Erythroblast (primary cell): Measurements from ENCODE around the gene SAP30BP.

Experiments
- GATA1 ChIP-seq: IDR thresholded peaks from 2 replicates; pipeline ENCODE4 v1.6.1; 2011; ENCODE audit warnings: low read depth, mild to moderate bottlenecking, control low read depth, low read length, moderate library complexity
- POLR2A ChIP-seq: IDR thresholded peaks from 2 replicates; pipeline ENCODE4 v1.6.1; 2011; ENCODE audit warnings: mild to moderate bottlenecking, low read length

GRCh38 chr17:75683583-75683982, 16.4 kb downstream of the SAP30BP start:
- TF ChIP-seq POLR2A (no peak), GATA1 (no peak)
